Esophagus muscularis mucosa (tissue), 4 donors: ENCODE results near the gene KREMEN1. TPM values are rescaled to one million over a fixed set of nuclear protein-coding genes. Genes with fewer than 3 reads are reported as not detected.
A peak's percentile ranks its signal among the peaks of the same experiment; 100 is the strongest.

ENCODE experiments used
- DNase-seq: peaks from one replicate; pipeline ENCODE4 v3.0.0-alpha.2; 2017; ENCODE audit errors: extremely low spot score
- H3K27ac ChIP-seq, 4 donors: fragments of 200-600 bp; sonication (generic); replicated peaks in 1 of 4; 1 replicate in 3 of 4; 2 replicates in 1 of 4; pipeline ENCODE4 v1.5.1; 2016 to 2019; ENCODE audit warnings: mild to moderate bottlenecking in 1 of 4
- H3K27me3 ChIP-seq, 4 donors: fragments of 200-600 bp; sonication (generic); one replicate each; pipeline versions ENCODE4 v1.5.1 to v1.6.0; 2016 to 2019
- H3K36me3 ChIP-seq, 4 donors: fragments of 200-600 bp; sonication (generic); one replicate each; pipeline ENCODE4 v1.5.1; 2016 to 2019
- H3K4me1 ChIP-seq, 4 donors: fragments of 200-600 bp; sonication (generic); one replicate each; pipeline ENCODE4 v1.5.1; 2016 to 2019
- H3K4me3 ChIP-seq, 4 donors: fragments of 200-600 bp; sonication (generic); 1 replicate in 2 of 4; 2 replicates in 2 of 4; pipeline ENCODE4 v1.5.1; 2016 to 2019; ENCODE audit warnings: mild to moderate bottlenecking in 4 of 4, moderate library complexity in 1 of 4
- H3K9me3 ChIP-seq, 4 donors: fragments of 200-600 bp; sonication (generic); 1 replicate in 3 of 4; 2 replicates in 1 of 4; pipeline ENCODE4 v1.5.1; 2016 to 2019
- EP300 ChIP-seq: sonication (generic); formaldehyde crosslinking; IDR thresholded peaks from one replicate; pipeline ENCODE4 v1.6.1; 2017; ENCODE audit warnings: antibody characterized with exemption
- POLR2A ChIP-seq: fragments of 450-650 bp; IDR thresholded peaks from one replicate; pipeline ENCODE4 v1.6.1; 2017; ENCODE audit warnings: antibody characterized with exemption, moderate library complexity, mild to moderate bottlenecking, low read depth
- POLR2AphosphoS5 ChIP-seq, 2 donors: sonication (generic); formaldehyde crosslinking; IDR thresholded peaks; one replicate each; pipeline ENCODE4 v1.6.1; 2017; ENCODE audit warnings: antibody characterized with exemption in 2 of 2
- WGBS: methylation state at CpG from one replicate; pipeline ENCODE4 v1.1.5; 2018; 5-methylcytosine and 5-hydroxymethylcytosine counted together
- intact Hi-C: fragments of 100-400 bp; cut with DNase I; formaldehyde crosslinking; loops from one replicate; pipeline ENCODE4 v1.15.1; 2023
- total RNA-seq, 4 donors: library from RNA; depleted of rRNA; stranded (reverse); fragments of >200 nt; gene quantifications; one replicate each; pipeline versions ENCODE4 v1.1.0 to v1.2.1, GENCODE V29; 2016
- TF ChIP-seq, protein P1 (sequence below), 3 experiments: fragments of 200-600 bp in 2 of 3; fragments of 450-650 bp in 1 of 3; sonication (generic) in 2 of 3; IDR thresholded peaks; one replicate each; pipeline ENCODE4 v1.5.1; 2017 to 2019; ENCODE audit warnings: antibody characterized with exemption in 3 of 3, mild to moderate bottlenecking in 2 of 3, moderate library complexity in 1 of 3

Gene KREMEN1
- total RNA-seq, 4 donors from 2014 or later, result 8.7 to 14.6 (median 12.4) TPM

DNA sequence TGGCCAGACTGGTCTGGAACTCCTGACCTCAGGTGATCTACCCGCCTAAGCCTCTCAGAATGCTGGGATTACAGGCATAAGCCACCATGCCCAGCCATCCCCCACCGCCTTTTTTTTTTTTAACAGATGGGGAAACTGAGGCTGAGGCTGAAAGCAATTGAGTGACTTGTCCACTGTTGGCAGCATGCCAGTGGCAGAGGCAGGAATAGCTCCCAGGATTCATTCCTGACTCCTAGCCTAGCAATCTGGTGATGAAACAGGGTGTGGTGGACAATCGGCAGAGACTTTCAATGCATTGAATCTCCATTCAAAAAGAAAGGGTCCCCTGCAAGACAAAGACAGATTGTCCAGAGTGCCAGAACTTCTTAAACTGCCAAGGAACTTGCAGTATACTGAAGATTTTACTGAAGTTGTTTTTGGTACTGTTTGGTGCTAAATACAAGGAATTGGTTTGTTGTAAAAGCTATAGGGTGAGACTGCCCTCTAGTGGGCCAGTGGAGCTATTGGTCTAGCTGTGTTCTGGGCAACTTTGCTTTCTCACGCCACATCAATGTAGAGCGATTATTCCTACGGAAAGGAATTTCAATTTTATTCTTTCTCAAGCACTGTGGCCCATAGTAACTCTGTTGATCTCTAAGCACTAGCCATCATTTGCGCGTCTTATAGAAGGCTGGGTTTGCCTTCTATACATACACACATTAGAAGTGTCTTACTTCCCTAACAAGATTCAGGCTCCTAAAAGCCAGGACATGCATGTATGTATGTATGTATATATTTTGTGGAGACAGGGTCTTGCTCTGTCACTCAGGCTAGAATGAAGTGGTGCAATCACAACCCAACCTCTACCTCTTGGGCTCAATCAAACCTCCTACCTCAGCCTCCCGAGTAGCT is 32.2 kb upstream of the KREMEN1 start:
- Histone ChIP-seq H3K27me3 (no peaks in the 10 kb centered on the region), H3K36me3 (peaks cover 16 to 31% (median 24%) of the 10 kb centered on the region in 4 donors), H3K9me3 (no peaks in the 10 kb centered on the region), H3K4me3 (no peak overlapping the region), H3K27ac (no peak overlapping the region), H3K4me1 (peaks cover 10 to 25% (median 19%) of the 10 kb centered on the region in 4 donors)
- WGBS, result 32% methylated on average over 9 of the region's 9 CpGs
- intact Hi-C loops, result loop anchor here (2.0 kb wide), 1 partner anchor 186 kb away; no protein-coding TSS in a partner anchor
- no peak for DNase-seq
- TF ChIP-seq, protein P1, sequence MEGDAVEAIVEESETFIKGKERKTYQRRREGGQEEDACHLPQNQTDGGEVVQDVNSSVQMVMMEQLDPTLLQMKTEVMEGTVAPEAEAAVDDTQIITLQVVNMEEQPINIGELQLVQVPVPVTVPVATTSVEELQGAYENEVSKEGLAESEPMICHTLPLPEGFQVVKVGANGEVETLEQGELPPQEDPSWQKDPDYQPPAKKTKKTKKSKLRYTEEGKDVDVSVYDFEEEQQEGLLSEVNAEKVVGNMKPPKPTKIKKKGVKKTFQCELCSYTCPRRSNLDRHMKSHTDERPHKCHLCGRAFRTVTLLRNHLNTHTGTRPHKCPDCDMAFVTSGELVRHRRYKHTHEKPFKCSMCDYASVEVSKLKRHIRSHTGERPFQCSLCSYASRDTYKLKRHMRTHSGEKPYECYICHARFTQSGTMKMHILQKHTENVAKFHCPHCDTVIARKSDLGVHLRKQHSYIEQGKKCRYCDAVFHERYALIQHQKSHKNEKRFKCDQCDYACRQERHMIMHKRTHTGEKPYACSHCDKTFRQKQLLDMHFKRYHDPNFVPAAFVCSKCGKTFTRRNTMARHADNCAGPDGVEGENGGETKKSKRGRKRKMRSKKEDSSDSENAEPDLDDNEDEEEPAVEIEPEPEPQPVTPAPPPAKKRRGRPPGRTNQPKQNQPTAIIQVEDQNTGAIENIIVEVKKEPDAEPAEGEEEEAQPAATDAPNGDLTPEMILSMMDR (IDR thresholded peaks at IDR 0.05), result peak; percentile 92 to 99 (median 98)
- TF ChIP-seq POLR2AphosphoS5 (IDR thresholded peaks at IDR 0.05), result no peak

DNA sequence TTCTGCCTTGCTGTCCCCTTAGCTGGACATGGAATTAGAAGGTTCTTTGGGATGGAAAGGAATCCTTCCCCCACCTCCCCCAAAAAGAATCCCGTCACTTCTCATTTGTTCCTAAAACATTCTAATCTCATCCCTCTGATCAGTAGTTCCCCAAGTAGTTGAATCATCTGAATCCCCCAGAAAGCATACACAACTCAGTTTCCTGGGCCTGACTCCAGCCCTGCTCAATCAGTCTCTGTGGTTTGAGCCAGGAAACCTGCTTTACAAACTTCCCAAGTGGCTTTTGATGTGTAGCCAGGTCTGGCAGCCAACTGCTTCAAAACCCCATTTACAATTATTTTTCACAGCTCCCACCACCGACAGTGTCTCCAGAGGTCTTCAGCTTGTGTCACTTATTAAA is 31.4 kb upstream of the KREMEN1 start:
- TF ChIP-seq EP300, result no peak
- Histone ChIP-seq H3K4me1 (peaks cover 10 to 25% (median 19%) of the 10 kb centered on the region in 4 donors), H3K4me3 (no peak overlapping the region), H3K9me3 (no peaks in the 10 kb centered on the region), H3K27ac (no peak overlapping the region), H3K36me3 (peaks cover 21 to 39% (median 31%) of the 10 kb centered on the region in 4 donors), H3K27me3 (no peaks in the 10 kb centered on the region)
- no peak for DNase-seq
- 24% methylated on average over 2 of the region's 2 CpGs for WGBS
- intact Hi-C loops, result loop anchor here (2.0 kb wide), 1 partner anchor 187 kb away; no protein-coding TSS in a partner anchor

DNA sequence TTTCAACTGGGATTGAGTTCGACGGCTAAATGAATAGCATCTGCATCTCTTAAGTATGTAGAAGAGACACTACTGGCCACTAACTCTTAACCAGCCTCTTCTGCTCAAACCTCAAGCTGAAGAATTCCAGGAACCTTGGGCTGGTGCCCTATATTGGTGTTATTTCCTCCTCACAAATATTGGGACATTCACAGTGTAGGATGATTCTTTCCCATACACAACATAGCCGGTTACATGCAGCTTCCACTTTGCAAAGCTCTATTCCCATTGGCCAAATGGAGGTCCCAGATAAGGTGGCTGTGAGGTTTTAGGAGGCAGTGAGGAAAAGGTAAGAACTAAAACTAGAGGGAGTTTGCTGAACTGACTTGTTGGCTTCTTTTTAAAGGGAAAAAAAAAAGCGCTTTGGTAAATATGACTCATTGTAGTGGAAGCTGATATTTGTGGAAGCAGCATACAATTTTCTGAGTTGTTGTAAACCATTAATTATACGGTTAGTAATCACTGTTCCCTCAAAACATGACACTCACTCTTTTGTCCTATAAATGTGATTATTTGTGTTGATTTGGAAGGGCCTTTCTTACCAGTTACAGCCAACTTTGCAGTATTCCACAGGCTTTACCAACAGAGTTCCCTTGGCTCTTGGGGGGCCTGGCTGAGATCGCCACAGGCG is 28.8 kb upstream of the KREMEN1 start:
- Histone ChIP-seq H3K9me3 (no peaks in the 10 kb centered on the region), H3K36me3 (peaks cover 33 to 65% (median 52%) of the 10 kb centered on the region in 4 donors), H3K27ac (peak overlapping the region; percentile 33 to 66 (median 54)), H3K4me1 (peaks cover 10 to 25% (median 15%) of the 10 kb centered on the region in 4 donors), H3K27me3 (no peaks in the 10 kb centered on the region), H3K4me3 (no peak overlapping the region)
- 82% methylated on average over 7 of the region's 7 CpGs for WGBS
- no peak for TF ChIP-seq POLR2AphosphoS5 (IDR thresholded peaks at IDR 0.05)
- TF ChIP-seq EP300, result no peak
- TF ChIP-seq, protein P1 (IDR thresholded peaks at IDR 0.05), result no peak
- no peak for TF ChIP-seq POLR2A
- intact Hi-C loops, result no loop called here
- DNase-seq, result no peak

DNA sequence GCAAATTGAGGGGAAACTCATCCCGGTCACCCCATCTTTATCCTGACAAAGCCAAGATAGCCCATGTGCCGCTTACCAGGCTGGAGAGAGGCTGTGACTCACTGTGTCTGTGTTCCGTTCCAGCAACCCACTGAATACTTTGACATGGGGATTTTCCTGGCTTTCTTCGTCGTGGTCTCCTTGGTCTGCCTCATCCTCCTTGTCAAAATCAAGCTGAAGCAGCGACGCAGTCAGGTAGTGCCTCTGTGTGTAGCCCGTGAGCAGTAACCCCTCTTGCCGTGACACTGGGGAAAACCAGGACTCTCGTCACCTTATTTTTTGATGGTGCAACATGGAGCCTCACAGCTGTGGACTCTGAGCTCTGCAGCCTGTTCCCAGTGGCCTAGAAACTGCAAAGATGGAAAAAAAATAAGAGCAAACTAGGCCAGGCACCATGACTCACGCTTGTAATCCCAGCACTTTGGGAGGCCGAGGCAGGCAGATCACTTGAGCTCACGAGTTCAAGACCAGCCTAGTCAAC is 28.1 kb upstream of the KREMEN1 start:
- peaks cover 40 to 72% (median 58%) of the 10 kb centered on the region in 4 donors for H3K36me3 ChIP-seq
- TF ChIP-seq, protein P1 (IDR thresholded peaks at IDR 0.05), result no peak
- TF ChIP-seq EP300 (no peak), POLR2AphosphoS5 (IDR thresholded peaks at IDR 0.05) (no peak), POLR2A (no peak)
- 85% methylated on average over 9 of the region's 13 CpGs for WGBS
- no peaks in the 10 kb centered on the region for H3K27me3 ChIP-seq
- H3K4me3 ChIP-seq, result no peak overlapping the region
- peaks cover 10 to 25% (median 15%) of the 10 kb centered on the region in 4 donors for H3K4me1 ChIP-seq
- DNase-seq, result no peak
- intact Hi-C loops, result no loop called here
- H3K27ac ChIP-seq, result peak overlapping the region; percentile 33 to 66 (median 54)
- no peaks in the 10 kb centered on the region for H3K9me3 ChIP-seq
